Measurements from ENCODE around the gene NTRK2.

The NTRK2 gene

DNA sequence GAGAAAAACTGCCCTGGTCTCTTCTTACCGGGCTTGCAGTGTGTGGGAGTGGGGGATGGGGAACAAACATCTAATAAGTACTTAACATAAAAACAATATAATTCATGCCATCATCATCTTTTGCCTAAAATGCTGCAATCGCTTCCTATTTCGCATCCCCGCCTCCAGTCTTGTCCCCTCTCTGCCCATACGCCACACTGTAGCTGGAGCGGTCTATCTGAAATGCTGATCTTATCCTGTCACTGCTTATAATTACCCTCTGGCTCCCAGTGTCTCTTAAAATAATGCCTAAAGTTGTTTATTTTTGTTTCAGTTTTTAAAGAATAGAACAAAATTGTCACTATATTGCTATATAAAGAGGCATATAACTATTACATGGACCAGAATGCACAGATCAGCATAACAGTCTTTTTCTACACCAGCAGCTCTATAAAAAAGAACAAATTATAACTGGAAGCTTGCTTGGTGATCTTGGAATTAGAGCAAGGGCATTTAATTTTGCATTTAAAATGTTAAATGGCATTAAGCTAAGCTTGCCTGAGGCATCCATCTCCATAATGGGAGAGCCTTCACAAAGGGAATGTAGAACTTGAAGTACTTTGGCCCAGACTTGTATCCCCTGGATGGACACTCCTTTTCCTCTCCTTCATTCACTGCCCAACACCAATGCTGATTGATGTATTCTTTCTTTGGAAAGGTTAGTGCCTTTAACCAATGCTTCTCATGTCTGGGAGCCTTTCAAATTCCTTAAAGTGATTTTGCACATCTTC is 12.2 kb downstream of the NTRK2 start:
- ATAC-seq (no peak), DNase-seq (no peak)

DNA sequence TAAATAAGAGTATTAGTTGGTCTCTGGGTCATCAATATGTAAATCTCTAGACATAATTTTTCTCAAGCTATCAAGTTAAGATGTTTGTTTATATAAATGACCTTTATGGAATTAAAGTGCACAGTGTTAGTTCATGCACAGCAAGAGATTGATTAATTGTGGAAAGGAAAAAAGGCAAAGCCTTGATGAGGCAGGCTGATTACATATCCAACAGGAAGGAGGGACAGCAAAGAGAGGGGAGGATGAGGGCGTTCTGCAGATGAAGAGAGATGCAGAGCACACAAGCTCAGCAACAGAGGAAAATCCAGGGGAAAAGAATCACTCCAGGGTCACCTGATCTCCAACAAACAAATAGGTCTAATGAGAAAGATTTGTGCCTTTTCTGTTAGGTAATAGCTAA is 16.5 kb downstream of the NTRK2 start:
- DNase-seq, result no peak
- ATAC-seq, result no peak

GRCh38 chr9:84688956-84689355 is 19.4 kb downstream of the NTRK2 start:
- ATAC-seq, result no peak

DNA sequence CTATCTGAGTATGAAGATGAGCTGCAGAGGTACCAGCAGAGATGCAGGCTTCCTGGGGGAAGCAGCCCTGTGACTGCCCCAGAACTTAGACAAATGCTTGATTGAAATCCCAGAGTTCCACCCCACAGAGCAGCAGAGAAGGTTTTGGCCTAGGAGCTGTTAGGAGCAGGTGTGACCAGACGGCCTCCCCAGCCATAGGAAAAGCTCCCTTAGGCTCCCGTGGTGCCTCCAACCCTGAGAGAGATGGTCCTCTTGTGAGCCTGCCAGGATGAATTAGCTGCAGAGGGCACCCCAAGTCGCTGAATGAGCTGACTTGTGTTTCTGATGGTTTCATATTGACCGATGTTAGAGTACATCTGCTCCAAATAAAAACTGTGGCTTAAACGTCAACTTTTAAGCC is 22.1 kb downstream of the NTRK2 start:
- DNase-seq (no peak), ATAC-seq (no peak)

More at GRCh38 chr9:84688956-84689355, 19.4 kb downstream of the NTRK2 start:
- no peak for DNase-seq

DNA sequence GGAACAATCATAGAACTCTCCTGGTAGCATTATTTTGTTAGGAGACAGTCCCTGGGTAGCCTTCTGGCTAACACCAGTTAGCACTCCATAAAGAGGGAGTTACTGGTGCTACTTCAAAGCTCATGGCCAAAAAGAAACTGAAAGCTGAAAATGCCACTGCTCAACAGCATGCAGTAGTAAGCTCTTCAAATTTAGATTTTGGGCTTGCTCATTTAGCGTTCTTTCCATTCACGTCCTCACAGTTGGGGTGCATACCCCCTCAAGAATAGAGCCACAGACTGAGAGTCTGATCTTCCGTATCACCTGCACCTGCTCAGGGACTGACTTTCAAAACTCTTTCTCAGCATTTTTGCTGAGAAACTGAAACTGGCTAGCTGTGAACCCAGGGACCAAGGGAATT is 24.7 kb downstream of the NTRK2 start:
- DNase-seq (no peak), ATAC-seq (no peak)

DNA sequence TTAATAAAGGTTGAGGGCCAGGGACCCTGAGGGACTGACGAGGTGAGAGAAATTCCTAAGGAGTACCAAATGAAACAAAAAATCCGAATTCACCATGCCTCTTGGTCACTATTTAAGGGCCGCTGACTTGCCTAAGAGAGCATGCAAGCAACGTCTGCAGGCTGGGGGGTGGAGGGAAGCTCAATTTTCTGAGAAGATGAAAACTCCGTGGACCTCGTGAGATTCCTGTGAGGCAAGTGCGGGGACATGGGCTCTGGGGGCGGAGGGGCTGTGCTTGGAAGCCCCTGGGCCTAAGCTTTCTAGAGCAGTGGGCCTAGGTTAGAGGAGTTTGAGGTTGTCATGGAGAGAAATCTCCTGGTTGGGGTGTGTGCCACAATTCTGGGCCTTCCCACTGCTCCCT is 27.5 kb downstream of the NTRK2 start:
- DNase-seq, result no peak
- no peak for ATAC-seq

DNA sequence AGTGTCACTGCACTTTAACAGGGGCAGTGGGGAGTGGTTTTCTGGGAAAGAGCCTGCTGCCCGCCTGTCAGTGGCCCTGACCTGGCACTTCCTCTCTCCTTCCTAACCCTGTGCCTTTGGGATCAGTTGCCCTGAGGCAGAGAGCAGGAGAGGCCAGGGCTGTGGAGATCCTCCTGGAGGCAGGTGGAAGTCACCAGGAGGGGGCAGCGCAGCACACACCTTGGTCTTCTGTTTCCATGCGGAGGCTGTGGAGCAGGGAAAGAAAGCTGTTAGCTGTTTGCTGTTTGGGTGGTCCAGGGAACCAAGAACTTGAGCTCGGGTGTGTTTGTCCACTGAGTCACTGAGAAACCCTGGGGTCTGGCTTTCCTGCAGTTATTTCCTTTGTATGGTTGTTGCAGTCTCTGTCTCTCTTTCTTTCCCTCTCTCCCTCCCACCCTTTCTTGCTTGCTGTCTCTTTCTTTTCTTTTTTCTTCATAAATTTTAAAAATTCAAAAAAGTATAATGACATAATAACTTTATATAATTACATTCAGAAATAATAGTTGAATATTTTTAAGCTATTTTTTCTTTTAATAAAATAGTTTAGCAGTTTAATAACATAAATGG is 28.1 kb downstream of the NTRK2 start:
- ATAC-seq (peak; percentile 36), DNase-seq (peak; percentile 52)

- DNase-seq (no peak), ATAC-seq (no peak)
Observed at GRCh38 chr9:84698323-84698722, 28.8 kb downstream of the NTRK2 start.

- no peak for DNase-seq
- ATAC-seq, result no peak
Observed at GRCh38 chr9:84699984-84700383, 30.5 kb downstream of the NTRK2 start.

- ATAC-seq, result no peak
- no peak for DNase-seq
Observed at GRCh38 chr9:84701801-84702200, 32.3 kb downstream of the NTRK2 start.

- ATAC-seq, result no peak
- DNase-seq, result no peak
Observed at GRCh38 chr9:84702471-84702870, 32.9 kb downstream of the NTRK2 start.

GRCh38 chr9:84703793-84704192 is 34.3 kb downstream of the NTRK2 start:
- DNase-seq (no peak), ATAC-seq (no peak)

- DNase-seq, result no peak
- no peak for ATAC-seq
Observed at GRCh38 chr9:84705128-84705527, 35.6 kb downstream of the NTRK2 start.

- DNase-seq (no peak), ATAC-seq (no peak)
Observed at GRCh38 chr9:84708400-84708799, 38.9 kb downstream of the NTRK2 start.

GRCh38 chr9:84709056-84709455 is 39.5 kb downstream of the NTRK2 start:
- DNase-seq (no peak), ATAC-seq (no peak)

- ATAC-seq, result no peak
Observed at GRCh38 chr9:84710701-84711397, 41.3 kb downstream of the NTRK2 start.

GRCh38 chr9:84711398-84711777 is 41.9 kb downstream of the NTRK2 start:
- ATAC-seq (no peak), DNase-seq (no peak)

More at GRCh38 chr9:84710701-84711397, 41.3 kb downstream of the NTRK2 start:
- no peak for DNase-seq

DNA sequence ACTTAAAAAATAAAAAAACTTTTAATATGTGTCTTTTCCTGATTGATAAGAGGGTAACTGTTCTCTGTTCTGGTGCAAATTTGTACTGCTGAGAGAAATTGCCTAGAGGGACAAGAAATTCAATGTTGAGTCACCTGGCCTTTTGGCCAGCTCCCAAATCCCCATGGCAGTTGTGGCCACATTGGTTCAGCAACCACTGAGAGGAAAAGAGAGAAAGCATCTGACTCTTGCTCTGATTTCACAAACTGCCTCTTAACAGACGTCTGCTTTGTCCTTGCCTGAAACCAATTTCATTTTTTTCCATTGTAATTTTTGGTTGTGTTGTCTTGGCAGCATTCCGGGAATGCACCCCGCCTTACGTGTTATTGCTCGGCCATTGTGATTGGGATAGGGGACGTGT is 42.4 kb downstream of the NTRK2 start:
- ATAC-seq (no peak), DNase-seq (no peak)

GRCh38 chr9:84716217-84716616 is 46.7 kb downstream of the NTRK2 start:
- no peak for DNase-seq
- ATAC-seq, result no peak

GRCh38 chr9:84718476-84718875 is 48.9 kb downstream of the NTRK2 start:
- DNase-seq (no peak), ATAC-seq (no peak)

GRCh38 chr9:84722388-84722989 is 53.0 kb downstream of the NTRK2 start:
- ATAC-seq (no peak), DNase-seq (no peak)

DNA sequence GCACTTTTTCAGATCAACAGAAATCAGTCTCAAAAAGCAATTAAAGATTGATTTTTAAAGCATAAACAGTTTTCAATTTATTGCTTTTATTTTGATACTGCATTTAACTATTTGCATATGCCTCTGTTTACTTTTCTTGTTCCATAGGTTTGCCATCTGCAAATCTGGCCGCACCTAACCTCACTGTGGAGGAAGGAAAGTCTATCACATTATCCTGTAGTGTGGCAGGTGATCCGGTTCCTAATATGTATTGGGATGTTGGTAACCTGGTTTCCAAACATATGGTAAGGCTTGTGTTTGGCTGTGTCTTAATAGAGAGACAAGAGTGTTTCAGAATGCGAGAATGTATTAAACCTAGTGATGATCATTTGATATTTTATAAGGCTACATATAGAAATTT is 53.9 kb downstream of the NTRK2 start:
- ATAC-seq (no peak), DNase-seq (no peak)

GRCh38 chr9:84731696-84732095 is 62.2 kb downstream of the NTRK2 start:
- no peak for ATAC-seq
- no peak for DNase-seq

Data from stimulated activated naive CD8-positive, alpha-beta T cell treated with anti-CD3 and anti-CD28 coated beads, Interleukin-15, Interleukin-2, amounts not matched to agents 100 U/mL and 50 U/mL, for 24 hours (primary cell).